Measurements from ENCODE around the gene FAM76B. TPM values are rescaled to one million over a fixed set of nuclear protein-coding genes. Genes with fewer than 3 reads are reported as not detected.
"Not testable (repeated sequence)": the region's sequence is repeated elsewhere in the genome, so short reads cannot be mapped to it uniquely, and the experiment has no call there.

FAM76B gene
- total RNA-seq, 2 donors from 2014 or later, result 24.4 to 79.5 TPM

DNA sequence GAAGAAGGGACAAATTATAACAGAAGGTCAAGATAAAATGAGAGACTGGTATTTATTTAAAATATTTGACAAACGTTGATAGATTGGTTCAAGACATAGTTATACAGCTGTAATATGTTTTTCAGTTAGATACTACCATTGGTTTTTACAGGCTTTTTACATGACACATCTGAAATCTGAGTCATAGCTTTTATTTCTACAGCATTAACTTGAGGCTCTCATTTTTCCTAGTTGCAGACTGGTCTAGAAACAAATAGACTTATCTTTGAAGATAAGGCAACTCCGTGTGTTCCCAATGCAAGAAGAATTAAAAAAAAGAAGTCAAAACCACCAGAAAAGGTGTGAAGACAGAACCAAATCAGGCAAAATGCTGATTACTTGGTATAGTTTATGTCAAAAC is 32.1 kb upstream of the FAM76B start:
- TF ChIP-seq POLR2AphosphoS5 (IDR thresholded peaks at IDR 0.05), result no peak
- TF ChIP-seq, protein P1, sequence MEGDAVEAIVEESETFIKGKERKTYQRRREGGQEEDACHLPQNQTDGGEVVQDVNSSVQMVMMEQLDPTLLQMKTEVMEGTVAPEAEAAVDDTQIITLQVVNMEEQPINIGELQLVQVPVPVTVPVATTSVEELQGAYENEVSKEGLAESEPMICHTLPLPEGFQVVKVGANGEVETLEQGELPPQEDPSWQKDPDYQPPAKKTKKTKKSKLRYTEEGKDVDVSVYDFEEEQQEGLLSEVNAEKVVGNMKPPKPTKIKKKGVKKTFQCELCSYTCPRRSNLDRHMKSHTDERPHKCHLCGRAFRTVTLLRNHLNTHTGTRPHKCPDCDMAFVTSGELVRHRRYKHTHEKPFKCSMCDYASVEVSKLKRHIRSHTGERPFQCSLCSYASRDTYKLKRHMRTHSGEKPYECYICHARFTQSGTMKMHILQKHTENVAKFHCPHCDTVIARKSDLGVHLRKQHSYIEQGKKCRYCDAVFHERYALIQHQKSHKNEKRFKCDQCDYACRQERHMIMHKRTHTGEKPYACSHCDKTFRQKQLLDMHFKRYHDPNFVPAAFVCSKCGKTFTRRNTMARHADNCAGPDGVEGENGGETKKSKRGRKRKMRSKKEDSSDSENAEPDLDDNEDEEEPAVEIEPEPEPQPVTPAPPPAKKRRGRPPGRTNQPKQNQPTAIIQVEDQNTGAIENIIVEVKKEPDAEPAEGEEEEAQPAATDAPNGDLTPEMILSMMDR (IDR thresholded peaks at IDR 0.05), result no peak
- Histone ChIP-seq H3K27ac (no peak overlapping the region), H3K4me1 (replicated peaks) (no peaks in the 10 kb centered on the region), H3K9me3 (no peaks in the 10 kb centered on the region), H3K36me3 (no peaks in the 10 kb centered on the region), H3K4me3 (no peak overlapping the region), H3K27me3 (replicated peaks; ENCODE audit: insufficient read depth) (no peaks in the 10 kb centered on the region)
- no peak for DNase-seq (ENCODE audit: low spot score)
- intact Hi-C loops (cut with DNase I), result no loop called here
- WGBS, result 66% methylated on average over 2 of the region's 2 CpGs

DNA sequence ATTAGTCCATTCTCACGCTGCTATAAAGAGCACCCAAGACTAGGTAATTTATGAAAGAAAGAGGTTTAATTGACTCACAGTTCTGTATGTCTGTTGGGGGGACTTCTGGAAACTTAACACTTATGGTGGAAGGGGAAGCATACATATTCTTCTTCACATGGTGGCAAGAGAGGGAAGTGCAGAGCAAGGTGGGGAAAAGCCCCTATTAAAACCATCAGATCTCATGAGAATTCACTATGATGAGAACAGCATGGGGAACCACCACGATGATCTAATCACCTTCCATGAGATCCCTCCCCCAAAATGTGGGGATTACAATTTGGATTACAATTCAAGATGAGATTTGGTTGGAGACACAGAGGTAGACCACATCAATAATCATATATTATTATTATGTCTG is 26.5 kb upstream of the FAM76B start:
- DNase-seq (ENCODE audit: low spot score), result no peak
- Histone ChIP-seq H3K27ac (no peak overlapping the region), H3K9me3 (no peaks in the 10 kb centered on the region), H3K36me3 (no peaks in the 10 kb centered on the region), H3K27me3 (replicated peaks; ENCODE audit: insufficient read depth) (no peaks in the 10 kb centered on the region), H3K4me3 (no peak overlapping the region), H3K4me1 (replicated peaks) (no peaks in the 10 kb centered on the region)
- 92% methylated on average over 2 of the region's 2 CpGs for whole genome bisulfite sequencing
- intact Hi-C loops (cut with DNase I), result no loop called here
- TF ChIP-seq, protein P1 (IDR thresholded peaks at IDR 0.05), result no peak
- TF ChIP-seq POLR2AphosphoS5 (IDR thresholded peaks at IDR 0.05), result no peak
- TF ChIP-seq POLR2A (IDR thresholded peaks at IDR 0.05), result no peak

DNA sequence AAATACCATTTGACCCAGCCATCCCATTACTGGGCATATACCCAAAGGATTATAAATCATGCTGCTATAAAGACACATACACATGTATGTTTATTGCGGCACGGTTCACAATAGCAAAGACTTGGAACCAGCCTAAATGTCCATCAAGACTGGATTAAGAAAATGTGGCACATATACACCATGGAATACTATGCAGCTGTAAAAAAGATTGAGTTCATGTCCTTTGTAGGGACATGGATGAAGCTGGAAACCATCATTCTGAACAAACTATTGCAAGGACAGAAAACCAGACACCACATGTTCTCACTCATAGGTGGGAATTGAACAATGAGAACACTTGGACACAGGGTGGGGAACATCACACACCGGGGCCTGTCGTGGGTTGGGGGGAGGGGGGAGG is 21.5 kb upstream of the FAM76B start:
- H3K27ac ChIP-seq; H3K4me1 ChIP-seq (replicated peaks); H3K36me3 ChIP-seq; intact Hi-C loops (cut with DNase I); H3K27me3 ChIP-seq (replicated peaks; ENCODE audit: insufficient read depth); H3K4me3 ChIP-seq; H3K9me3 ChIP-seq; DNase-seq (ENCODE audit: low spot score): not testable (repeated sequence)
- WGBS, result 93% methylated on average over 4 of the region's 4 CpGs

DNA sequence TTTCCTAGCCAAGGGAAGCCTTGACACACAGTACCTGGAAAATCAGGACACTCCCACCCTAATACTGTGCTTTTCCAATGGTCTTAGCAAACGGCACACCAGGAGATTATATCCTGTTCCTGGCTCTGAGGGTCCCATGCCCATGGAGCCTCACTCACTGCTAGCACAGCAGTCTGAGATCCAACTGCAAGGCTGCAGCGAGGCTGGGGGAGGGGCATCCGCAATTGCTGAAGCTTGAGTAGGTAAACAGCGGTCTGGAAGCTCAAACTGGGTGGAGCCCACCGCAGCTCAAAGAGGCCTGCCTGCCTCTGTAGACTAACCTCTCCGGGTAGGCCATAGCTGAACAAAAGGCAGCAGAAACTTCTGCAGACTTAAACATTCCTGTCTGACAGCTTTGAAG is 16.9 kb upstream of the FAM76B start:
- H3K4me3 ChIP-seq, result not testable (repeated sequence)
- 98% methylated on average over 6 of the region's 6 CpGs for WGBS

DNA sequence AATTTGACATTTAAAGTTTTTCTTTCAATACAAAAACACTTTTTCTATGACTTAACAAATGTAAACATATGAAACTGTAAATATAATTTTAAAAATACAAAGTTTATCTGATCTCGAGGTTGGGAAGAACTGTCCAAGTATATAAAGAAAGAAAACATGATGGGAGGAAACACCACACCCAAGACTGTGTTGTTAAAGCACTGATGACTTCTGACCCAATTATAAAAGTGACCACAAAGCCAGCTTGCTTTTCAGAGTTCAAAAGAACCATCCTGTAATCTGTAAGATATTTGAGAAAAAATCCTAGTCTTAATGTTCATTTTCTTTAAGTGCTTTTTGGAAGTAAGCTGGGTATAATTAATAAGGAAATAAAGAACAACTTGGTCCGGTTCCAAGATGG is 16.3 kb upstream of the FAM76B start:
- Histone ChIP-seq H3K27ac (no peak overlapping the region), H3K36me3 (no peaks in the 10 kb centered on the region), H3K27me3 (replicated peaks; ENCODE audit: insufficient read depth) (no peaks in the 10 kb centered on the region), H3K9me3 (no peaks in the 10 kb centered on the region), H3K4me1 (replicated peaks) (no peaks in the 10 kb centered on the region), H3K4me3 (no peak overlapping the region)
- no peak for TF ChIP-seq POLR2AphosphoS5 (IDR thresholded peaks at IDR 0.05)
- TF ChIP-seq, protein P1 (IDR thresholded peaks at IDR 0.05), result no peak
- TF ChIP-seq POLR2A (IDR thresholded peaks at IDR 0.05), result no peak
- intact Hi-C loops (cut with DNase I), result no loop called here
- no peak for DNase-seq (ENCODE audit: low spot score)
- 86% methylated on average over 2 of the region's 2 CpGs for WGBS

More for the DNA sequence above, 16.9 kb upstream of the FAM76B start:
- intact Hi-C loops (cut with DNase I); H3K9me3 ChIP-seq; H3K4me1 ChIP-seq (replicated peaks); H3K27me3 ChIP-seq (replicated peaks; ENCODE audit: insufficient read depth); H3K36me3 ChIP-seq; H3K27ac ChIP-seq; DNase-seq (ENCODE audit: low spot score): not testable (repeated sequence)

DNA sequence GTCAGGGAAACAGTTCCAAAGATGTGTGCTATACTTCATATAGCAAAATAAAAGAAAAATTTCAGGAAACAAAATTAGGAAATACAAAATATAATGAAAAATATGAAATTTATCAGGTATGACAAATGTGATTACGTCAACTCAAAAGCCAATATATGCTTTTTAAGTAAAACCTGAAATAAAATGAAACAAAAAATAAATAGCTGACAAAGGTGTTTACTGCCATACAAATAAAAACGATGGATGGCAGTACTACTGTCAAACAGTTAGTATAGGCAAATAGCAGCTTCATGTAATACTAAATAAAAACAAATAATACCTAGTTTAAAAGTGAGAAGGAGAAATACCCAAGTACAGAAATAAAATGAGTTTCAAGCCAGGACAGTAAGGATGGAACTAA is 14.4 kb upstream of the FAM76B start:
- Histone ChIP-seq H3K9me3 (no peaks in the 10 kb centered on the region), H3K27ac (no peak overlapping the region), H3K4me1 (replicated peaks) (no peaks in the 10 kb centered on the region), H3K27me3 (replicated peaks; ENCODE audit: insufficient read depth) (no peaks in the 10 kb centered on the region), H3K36me3 (no peaks in the 10 kb centered on the region), H3K4me3 (no peak overlapping the region)
- intact Hi-C loops (cut with DNase I), result no loop called here
- TF ChIP-seq POLR2A (IDR thresholded peaks at IDR 0.05) (no peak), POLR2AphosphoS5 (IDR thresholded peaks at IDR 0.05) (no peak)
- TF ChIP-seq, protein P1 (IDR thresholded peaks at IDR 0.05), result no peak
- DNase-seq (ENCODE audit: low spot score), result no peak
- 96% methylated on average over 2 of the region's 2 CpGs for WGBS

Measured in prostate gland (tissue), 2 donors.